HG02943 (cell line): ENCODE results near the gene PRAMEF18.
"Not testable (repeated sequence)": the region's sequence is repeated elsewhere in the genome, so short reads cannot be mapped to it uniquely, and the experiment has no call there.

Experiments
- ATAC-seq: cut with Tn5 transposase; IDR thresholded peaks from one replicate; pipeline ENCODE4 v1.9.1; 2021; ENCODE audit warnings: mild to moderate bottlenecking, low read depth, moderate library complexity; ENCODE audit not compliant: unreplicated experiment

The PRAMEF18 gene, protein sequence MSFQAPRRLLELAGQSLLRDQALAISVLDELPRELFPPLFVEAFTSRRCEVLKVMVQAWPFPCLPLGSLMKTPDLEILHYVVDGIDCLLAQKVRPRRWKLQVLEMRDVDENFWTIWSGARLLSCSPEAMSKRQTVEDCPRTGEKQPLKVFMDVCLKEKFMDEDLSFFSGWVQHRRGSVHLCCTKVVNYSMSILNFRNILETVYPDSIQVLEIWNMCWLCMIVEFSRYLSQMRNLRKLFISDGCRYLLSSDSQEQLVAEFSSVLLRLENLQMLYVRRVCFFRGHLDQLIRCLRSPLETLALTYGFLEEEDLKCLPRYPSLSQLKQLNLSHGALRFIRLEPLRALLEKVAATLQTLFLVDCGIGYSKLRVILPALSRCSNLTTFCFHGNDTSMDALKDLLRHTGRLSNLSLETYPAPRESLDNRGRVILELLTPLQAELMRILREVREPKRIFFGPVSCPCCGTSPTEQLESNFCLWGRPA

DNA sequence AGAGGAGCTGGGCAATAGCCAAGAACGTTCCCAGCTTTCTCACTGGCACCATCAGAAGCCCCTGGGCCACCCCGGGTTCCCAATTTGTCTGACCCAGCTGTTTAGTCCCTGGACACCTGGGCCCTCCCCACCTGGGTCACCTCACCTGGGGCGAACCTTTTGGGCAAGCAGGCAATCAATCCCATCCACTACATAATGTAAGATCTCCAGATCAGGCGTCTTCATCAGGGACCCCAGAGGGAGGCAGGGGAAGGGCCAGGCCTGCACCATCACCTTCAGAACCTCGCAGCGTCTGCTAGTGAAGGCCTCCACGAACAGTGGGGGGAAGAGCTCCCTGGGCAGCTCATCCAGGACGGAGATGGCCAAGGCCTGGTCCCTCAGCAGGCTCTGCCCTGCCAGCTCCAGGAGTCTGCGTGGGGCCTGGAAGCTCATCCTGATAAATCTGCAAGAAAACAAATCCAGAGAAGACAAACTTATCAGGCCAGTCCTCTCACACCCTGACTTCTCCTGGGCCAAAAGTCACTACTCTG is at the start of gene PRAMEF18:
Gene PRAMEF18 (minus strand): TSS at position 480 of the 530 bp plus-strand sequence. CDS start 48 bp downstream, at position 432.
- not testable (repeated sequence) for ATAC-seq

DNA sequence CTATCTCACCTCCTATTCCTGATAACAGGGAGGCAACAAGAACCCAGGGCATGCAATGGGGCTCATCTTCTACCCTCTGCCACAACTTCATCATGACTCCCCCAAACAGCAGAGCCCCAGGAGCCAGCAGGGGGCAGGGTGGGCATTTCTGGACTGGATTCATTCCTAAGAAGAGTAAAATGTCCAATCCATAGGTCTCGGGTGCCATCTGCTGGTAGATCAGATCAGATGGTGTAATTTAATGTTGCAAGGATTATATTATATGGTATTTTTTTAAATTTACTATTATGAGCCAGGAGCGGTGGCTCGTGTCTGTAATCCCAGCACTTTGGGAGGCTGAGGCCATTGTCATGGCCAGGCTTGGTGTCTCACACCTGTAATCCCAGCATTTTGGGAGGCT is 39.2 kb upstream of the PRAMEF18 start:
- not testable (repeated sequence) for ATAC-seq

DNA sequence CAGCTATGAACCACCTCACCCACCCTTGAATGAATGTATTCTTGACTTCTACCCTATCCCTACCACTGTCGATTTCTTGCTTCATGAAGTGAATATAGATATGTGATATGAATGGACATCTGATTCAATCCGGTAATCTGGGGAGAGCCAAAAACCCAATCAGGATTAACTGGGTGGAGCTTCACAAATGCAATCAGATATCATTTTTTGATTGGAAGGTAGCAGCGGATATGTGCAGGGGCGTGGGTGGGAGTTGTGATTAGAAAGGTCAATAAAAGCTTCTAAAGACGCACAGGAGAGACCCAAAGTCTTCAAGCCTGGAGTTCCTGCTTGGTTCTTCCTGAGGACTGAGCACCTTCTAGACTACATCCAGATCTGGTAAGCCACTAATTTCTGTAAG is 27.9 kb upstream of the PRAMEF18 start, which contains the start of gene PRAMEF5:
Gene PRAMEF5 (plus strand): TSS at position 301 of the 400 bp plus-strand sequence. CDS start 5,071 bp downstream, outside the sequence.
- ATAC-seq: not testable (repeated sequence)

DNA sequence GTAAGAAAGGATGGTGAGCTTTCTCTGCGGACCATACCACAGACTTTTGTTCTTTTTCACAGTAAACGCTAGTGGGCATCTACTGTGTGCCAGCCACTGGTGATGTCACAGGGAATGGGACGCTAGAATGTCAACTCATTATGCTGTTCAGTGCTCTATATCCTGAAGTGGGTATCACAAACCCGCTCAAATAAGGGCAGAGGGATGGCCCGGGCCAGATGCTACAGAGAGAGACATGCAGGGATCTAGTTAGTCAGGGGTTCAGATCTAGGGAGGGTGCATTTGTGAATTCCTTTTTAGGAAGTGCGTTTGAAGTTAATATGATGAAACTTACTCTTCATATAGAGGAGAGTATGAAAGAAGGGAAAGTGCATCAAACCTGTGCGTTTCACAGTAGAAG is 21.2 kb upstream of the PRAMEF18 start:
- not testable (repeated sequence) for ATAC-seq

DNA sequence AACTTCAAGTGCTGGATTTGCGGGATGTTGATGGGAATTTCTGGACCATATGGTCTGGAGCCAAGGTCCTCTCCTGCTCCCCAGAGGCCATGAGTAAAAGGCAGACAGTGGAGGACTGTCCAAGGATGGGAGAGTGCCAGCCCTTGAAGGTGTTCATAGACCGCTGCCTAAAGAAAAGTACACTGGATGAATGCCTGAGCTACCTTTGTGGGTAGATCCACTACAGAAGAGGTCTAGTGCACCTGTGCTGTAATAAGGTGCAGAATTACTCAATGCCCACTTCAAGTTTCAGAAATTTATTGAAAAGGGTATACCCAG is 20.6 kb upstream of the PRAMEF18 start:
- ATAC-seq: not testable (repeated sequence)

DNA sequence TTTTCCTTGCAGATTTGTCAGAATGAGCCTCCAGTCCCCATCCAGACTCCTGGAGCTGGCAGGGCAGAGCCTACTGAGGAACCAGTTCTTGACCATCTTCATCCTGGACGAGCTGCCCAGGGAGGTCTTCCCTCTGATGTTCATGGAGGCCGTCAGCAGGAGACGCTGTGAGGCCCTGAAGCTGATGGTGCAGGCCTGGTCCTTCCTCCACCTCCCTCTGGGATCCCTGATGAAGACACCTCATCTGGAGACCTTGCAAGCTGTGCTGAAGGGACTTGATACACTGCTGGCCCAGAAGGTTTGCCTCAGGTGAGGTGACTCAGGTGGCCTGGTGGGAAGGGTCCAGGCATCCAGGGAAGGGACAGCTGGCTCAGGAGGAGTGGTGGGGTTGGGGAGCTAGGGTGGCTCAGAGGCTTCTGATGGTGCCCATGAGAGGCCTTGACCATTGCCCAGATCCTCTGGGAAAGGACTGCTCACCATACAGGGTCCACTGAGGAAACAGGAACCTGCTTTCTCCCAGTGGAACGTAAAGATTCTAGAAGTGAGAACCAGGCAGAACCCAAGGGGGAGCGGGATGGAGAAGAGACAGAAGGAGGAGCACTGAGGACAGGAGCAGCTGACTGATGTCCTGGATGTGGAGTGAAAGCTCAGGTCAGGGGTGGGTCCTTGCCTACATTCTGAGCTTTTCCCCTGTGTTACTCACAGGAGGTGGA is 20.0 kb upstream of the PRAMEF18 start:
- ATAC-seq: not testable (repeated sequence)

DNA sequence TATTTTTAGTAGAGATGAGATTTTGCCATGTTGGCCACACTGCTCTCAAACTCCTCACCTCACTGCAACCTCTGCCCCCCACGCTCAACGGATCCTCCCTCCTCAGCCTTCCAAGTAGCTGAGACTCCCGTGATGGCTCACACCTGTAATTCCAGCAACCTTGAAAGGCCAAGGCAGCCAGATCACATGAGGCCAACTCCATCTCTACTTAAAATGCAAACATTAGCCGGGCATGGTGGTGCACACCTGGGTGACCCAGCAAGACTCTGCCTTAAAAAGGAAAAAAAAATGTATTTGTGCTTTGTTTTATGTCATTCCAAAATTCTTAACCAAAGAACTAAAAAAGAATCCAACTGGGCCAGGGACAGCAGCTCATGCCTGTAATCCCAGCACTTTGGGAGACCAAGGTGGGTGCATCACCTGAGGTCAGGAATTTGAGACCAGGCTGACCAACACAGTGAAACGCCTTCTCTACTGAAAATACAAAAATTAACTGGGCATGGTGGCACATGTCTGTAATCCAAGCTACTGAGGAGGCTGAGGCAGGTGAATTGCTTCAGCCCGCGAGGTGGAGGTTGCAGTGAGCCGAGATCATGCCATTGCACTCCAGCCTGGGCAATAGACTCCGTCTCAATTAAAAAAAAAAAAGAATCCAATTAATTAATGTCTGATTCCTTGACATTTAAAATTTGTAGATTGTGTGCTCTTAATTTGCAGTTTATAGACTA is 17.7 kb upstream of the PRAMEF18 start:
- not testable (repeated sequence) for ATAC-seq

DNA sequence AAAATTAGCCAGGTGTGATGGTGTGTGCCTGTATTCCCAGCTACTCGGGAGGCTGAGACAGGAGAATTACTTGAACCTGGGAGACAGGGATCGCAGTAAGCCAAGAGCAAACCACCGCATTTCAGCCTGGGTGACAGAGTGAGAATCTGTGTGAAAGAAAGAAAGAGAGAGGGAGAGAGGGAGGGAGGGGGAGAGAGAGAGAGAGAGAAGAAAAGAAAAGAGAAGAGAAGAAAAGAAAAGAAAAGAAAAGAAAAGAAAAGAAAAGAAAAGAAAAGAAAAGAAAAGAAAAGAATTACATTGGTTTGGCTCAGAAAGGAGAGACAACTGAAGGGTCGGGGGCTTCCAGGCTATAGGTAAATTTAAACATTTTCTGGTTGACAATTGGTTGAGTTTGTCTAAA is 13.7 kb upstream of the PRAMEF18 start:
- not testable (repeated sequence) for ATAC-seq

DNA sequence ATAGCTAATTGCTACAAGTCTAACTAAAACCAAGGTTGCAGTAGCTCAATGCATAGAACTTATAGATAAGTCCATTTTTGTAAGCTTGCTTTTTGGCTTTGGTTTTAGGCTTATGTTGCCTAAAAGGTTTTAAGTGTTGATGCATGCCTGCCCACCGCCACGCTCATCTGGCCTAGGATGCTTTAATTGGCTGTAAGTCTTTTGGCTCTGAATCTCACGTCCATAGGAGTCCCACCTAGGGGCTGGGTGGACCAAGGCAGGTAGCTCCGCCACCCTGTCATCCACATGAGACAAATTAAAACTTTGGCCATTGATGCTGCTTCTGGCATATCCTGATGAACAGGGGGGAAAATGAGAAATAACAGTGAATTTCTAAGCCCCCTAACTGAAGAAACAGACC is 11.6 kb upstream of the PRAMEF18 start:
- not testable (repeated sequence) for ATAC-seq

DNA sequence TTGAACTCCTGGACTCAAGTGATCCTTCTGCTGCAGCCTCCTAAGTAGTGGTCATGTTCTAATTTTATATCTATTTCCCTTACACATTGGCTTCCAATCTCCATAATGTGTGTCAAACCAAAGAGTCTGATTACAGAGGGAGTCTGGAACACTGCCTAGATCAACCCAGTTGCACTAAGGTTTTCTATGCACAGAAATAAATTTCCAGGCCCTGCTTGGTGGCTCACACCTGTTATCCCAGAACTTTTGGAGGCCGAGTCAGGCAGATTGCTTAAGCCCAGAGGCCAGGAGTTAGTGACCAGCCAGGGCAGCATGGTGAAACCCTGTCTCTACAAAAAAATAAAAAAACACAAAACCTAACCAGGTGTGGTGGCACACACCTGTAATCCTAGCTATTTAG is 8.1 kb upstream of the PRAMEF18 start:
- not testable (repeated sequence) for ATAC-seq

DNA sequence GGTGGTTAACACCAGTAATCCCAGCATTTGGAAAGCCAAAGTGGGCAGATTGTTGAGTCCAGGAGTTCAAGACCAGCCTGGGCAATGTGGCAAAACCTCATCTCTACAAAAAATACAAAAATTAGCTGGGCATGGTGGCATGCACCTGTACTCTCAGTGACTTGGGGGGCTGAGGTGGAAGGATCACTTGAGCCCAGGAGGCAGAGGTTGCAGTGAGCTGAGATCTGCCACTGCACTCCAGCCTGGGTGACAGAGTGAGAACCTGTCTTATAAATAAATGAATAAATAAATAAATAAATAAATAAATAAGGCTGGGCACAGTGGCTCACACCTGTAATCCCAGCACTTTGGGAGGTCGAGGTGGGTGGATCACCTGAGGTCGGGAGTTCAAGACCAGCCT is 6.1 kb upstream of the PRAMEF18 start:
- not testable (repeated sequence) for ATAC-seq

DNA sequence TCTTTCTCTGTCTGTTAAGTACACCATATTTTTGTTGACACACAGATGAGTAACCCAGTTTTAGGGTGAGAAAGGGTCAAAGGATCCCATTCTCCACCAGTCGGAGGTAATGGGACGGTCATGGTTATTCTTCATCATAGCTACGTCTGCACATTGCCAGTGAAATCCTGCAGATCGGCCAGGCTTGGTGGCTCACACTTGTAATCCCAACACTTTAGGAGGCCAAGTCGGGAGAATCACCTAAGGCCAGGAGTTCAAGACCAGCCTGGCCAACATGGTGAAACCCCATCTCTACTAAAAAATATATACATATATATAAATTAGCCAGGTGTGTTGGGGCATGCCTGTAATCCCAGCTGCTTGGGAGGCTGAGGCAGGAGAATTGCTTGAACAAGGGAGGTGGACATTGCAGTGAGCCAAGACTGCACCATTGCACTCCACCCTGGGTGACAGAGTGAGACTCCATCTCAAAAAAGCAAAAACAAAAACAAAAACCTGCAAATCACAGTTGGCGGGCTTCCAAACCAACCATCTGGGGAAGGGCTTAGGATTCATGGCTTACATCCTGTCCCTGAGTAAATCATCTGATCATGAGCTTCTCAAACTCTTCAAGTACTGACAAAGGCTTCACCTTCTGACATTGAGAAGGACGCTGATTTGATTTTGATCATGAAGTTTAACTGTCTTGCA is 5.3 kb upstream of the PRAMEF18 start:
- not testable (repeated sequence) for ATAC-seq

DNA sequence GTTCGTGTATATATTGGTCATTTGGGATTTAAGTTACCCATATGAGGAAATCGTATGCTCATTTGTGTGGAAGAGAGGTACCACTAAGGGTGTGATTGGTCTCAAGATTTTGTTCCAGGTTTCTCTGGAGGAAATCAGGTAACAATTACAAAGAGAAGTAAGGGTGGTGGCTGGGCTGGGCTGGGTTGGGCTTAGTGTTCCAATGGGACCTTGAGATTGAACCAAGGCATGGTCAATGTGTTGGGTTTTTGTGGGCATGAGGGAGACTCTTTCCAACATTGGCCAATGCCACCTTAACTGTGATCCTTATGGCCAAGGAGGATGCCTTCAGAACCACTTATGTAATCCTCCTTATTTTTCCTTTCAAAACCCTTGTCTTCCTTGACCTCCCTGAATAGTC is 4.6 kb upstream of the PRAMEF18 start:
- ATAC-seq: not testable (repeated sequence)

DNA sequence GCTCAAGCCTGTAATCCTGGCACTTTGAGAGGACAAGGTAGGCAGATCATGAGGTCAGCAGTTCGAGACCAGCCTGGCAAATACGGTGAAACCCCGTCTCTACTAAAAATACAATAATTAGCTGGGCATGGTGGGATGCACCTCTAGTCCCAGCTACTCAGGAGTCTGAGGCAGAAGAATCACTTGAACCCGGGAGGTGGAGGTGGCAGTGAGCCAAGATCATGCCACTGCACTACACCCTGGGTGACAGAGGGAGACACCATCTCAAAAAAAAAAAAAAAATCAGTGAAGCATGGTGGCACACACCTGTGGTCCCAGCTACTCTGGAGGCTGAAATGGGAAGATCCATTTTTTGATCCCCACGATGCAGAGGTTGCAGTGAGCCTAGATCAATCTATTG is 4.1 kb upstream of the PRAMEF18 start:
- not testable (repeated sequence) for ATAC-seq

DNA sequence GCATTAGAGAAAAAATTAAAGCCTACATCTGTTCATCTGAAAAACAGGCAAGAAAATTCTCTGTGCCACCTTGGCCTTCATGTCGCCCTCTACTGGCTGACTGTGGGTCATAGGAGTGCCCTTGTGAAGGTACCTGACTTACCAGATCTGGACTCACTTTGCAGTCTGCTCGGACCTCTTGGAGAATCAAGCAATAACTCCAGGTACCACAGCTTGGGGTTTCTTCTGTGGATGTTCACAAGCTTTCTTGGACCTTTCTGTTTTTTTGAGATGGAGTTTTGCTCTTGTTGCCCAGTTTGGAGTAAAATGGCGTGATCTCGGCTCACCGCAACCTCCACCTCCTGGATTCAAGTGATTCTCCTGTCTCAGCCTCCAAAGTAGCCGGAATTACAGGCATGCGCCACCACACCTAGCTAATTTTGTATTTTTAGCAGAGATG is 2.4 kb upstream of the PRAMEF18 start:
- ATAC-seq: no peak

DNA sequence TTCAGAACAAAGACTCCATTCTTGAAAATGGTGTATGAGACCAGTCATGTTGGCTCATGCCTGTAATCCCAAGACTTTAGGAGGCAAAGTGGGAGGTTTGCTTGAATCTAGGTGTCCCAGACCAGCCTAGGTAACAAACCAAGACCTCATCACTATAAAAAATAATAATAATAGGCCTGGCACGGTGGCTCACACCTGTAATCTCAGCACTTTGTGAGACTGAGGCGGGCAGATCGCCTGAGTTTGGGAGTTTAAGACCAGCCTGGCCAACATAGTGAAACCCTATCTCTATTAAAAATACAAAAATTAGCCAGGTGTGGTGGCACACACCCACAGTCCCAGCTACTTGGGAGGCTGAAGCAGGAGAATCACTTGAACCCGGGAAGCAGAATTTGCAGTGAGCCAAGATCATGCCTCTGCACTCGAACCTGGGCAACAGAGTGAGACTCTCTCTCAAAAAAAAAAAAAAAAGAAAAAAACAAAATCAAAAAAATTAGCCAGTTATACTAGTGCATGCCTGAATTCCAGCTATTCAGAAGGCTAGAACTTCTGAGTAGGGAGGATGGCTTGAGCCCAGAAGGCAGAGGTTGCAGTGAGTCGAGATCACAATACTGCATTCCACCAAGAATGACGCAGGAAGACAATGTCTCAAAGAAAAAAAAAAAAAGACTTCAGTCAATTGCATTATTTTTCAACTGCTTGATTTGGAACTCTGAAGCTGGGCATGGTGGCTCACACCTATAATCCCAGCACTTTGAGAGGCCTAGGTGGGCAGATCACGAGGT is 1.5 kb upstream of the PRAMEF18 start:
- not testable (repeated sequence) for ATAC-seq

DNA sequence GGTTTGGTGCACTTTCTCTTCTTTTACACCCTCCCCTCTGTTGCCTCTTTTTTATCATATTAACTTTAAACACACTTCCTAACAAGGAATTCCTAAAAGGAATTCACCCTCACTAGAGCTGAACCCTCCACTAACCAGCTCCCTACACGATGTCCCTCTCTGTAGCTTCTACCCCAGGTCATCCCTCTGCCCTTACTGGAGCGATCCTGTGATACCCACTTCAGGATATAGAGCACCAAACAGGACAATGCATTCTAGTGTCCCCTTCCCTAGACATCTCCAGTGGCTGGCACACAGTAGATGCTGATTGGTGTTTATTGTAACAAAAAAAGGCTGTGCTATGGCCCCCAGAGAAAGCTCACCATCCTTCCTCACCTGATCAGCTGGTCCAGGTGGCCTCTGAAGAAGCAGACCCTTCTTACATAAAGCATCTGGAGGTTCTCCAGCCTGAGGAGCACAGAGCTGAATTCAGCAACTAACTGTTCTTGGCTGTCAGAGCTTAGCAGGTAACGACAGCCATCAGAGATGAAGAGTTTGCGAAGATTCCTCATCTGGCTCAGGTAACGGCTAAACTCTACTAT is 1.4 kb downstream of the PRAMEF18 start:
- no peak for ATAC-seq

DNA sequence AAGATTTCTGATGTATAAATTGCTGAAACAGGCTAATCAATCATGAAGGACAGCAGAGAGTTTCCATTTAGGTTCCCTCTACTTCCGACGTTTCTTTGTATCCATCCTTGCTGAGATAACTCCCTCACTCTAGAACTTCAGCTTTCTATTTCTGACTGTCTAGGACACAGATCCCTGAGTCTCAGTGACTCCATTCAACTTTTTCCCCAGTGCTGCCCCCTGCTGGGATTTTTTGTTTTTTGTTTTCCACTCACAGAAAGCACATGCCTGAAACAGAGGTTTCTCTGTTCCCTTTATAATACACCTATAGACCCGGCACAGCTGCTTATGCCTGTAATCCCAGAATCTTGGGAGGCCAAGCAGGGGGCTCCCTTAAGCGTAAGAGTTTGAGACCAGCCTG is 3.2 kb downstream of the PRAMEF18 start:
- not testable (repeated sequence) for ATAC-seq

DNA sequence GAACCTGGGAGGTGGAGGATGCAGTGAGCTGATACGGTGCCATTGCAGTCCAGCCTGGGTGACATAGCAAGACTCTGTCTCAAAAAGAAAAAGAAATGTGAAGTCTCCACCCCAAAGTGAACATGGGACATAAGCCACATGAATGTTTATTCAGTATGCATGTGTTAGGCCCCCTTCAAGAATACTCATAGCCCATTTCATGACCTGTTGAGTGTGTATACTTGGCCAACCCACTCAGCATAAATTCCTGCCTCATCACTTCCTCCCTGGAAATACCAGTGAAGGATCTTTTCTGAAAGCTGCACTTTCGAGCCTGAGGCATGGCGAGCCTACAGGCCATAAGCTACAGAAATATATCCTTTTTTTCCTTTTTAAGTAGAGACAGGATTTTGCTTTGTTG is 6.8 kb downstream of the PRAMEF18 start:
- not testable (repeated sequence) for ATAC-seq
